ENCODE results near the gene RABGAP1. TPM values are rescaled to one million over a fixed set of nuclear protein-coding genes. Genes with fewer than 3 reads are reported as not detected.
A peak's percentile ranks its signal among the peaks of the same experiment; 100 is the strongest.

The RABGAP1 gene
- total RNA-seq, 3 donors from 2014 or later: 49.1 to 93.4 (median 77.7) TPM

DNA sequence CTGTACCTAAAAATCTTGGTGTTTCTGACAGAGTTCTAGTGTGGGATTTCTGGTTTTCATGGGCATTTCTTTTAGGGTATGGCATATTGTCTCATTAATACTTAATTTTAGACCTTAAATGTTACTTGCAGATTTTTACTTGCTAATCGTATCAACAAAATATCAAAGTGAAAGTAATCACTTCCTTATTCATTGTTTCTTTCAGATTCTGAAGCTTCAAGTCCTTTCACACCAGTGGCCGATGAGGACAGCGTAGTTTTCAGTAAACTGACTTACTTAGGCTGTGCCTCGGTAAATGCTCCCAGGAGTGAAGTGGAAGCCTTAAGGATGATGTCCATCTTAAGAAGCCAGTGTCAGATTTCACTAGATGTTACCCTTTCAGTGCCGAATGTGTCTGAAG lies 45.2 kb downstream of the RABGAP1 start:
- Histone ChIP-seq H3K4me1 (no peaks in the 10 kb centered on the region), H3K4me3 (no peak overlapping the region), H3K27ac (no peak overlapping the region), H3K9me3 (no peaks in the 10 kb centered on the region), H3K36me3 (no peaks in the 10 kb centered on the region), H3K27me3 (no peaks in the 10 kb centered on the region)
- intact Hi-C loops (cut with DNase I; ENCODE audit: low total_unique reads): no loop called here
- TF ChIP-seq POLR2AphosphoS5 (IDR thresholded peaks at IDR 0.05) (no peak), POLR2A (IDR thresholded peaks at IDR 0.05) (no peak)
- TF ChIP-seq, protein P1, sequence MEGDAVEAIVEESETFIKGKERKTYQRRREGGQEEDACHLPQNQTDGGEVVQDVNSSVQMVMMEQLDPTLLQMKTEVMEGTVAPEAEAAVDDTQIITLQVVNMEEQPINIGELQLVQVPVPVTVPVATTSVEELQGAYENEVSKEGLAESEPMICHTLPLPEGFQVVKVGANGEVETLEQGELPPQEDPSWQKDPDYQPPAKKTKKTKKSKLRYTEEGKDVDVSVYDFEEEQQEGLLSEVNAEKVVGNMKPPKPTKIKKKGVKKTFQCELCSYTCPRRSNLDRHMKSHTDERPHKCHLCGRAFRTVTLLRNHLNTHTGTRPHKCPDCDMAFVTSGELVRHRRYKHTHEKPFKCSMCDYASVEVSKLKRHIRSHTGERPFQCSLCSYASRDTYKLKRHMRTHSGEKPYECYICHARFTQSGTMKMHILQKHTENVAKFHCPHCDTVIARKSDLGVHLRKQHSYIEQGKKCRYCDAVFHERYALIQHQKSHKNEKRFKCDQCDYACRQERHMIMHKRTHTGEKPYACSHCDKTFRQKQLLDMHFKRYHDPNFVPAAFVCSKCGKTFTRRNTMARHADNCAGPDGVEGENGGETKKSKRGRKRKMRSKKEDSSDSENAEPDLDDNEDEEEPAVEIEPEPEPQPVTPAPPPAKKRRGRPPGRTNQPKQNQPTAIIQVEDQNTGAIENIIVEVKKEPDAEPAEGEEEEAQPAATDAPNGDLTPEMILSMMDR (IDR thresholded peaks at IDR 0.05): no peak
- DNase-seq (ENCODE audit: low spot score in 2 of 2): no peak

DNA sequence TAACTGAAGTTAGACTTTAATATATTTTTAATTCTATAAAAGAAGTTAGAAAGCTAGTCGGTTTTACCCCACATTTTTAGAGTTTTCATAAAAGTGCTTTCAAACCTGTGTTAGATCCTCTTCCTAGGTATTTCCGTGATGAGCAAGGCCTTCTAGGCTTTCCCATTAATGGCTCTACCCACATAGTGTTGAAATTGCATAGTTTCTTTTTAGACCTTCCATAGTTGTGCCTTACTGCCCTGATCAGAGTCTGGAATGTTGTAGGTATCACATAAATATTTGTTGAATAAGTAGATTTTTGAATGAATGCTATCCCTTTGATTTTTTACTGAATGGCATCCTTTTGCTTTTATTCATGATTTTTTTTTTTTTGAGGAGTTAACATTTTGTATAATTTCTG lies 47.3 kb downstream of the RABGAP1 start:
- Histone ChIP-seq H3K27me3 (no peaks in the 10 kb centered on the region), H3K9me3 (no peaks in the 10 kb centered on the region), H3K4me3 (no peak overlapping the region), H3K4me1 (no peaks in the 10 kb centered on the region), H3K36me3 (no peaks in the 10 kb centered on the region), H3K27ac (no peak overlapping the region)
- no peak for TF ChIP-seq POLR2A (IDR thresholded peaks at IDR 0.05)
- no peak for TF ChIP-seq POLR2AphosphoS5 (IDR thresholded peaks at IDR 0.05)
- TF ChIP-seq, protein P1 (IDR thresholded peaks at IDR 0.05): no peak
- intact Hi-C loops (cut with DNase I; ENCODE audit: low total_unique reads): no loop called here
- no peak for DNase-seq (ENCODE audit: low spot score in 2 of 2)

DNA sequence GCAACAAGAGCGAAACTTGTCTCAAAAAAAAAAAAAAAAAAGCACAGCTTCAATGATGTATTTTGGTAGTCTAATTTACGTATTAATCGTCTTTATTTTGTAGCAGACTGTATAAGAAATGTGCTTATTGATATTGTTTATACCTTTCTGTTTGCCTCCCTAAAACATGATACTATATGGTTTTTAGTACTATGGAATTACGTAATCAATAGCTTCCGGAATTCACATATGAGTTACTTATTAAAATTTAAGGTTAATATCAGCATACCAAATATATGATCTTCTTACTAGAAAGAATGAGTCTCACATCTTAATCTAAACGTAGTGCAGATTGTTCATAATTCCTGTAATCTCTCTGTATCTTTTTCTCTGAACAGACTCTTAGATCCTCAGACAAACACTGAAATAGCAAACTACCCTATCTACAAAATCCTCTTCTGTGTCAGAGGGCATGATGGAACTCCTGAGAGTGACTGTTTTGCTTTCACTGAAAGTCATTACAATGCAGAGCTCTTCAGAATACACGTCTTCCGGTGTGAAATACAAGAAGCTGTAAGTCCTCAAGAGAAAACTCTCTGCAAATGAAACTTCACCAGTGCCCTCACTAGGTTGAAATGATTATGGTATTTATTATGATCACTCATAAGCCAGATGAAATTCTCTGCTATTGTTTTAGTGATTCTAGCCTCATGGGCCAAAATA lies 48.3 kb downstream of the RABGAP1 start:
- intact Hi-C loops (cut with DNase I; ENCODE audit: low total_unique reads): no loop called here
- H3K36me3 ChIP-seq: no peaks in the 10 kb centered on the region

DNA sequence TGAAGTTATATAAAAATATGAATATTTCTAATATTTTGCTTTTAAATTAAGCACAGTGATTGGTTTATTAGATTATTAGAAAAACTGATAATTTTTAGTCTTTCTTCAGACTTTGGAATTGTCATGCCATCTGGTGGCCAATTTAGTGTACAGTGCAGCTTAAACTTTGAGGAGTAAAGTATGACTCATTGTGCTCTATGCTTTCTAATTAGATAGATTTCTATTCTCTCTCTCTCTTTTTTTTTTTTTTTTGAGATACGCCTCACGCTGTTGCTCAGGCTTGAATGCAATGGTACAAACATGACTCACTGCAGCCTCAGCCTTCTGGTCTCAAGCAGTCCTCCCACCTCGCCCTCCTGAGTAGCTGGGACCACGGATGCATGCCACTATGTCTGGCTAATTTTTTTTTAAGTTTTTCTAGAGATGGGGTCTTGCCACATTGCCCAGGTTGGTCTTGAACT lies 50.6 kb downstream of the RABGAP1 start:
- intact Hi-C loops (cut with DNase I; ENCODE audit: low total_unique reads): no loop called here
- no peak overlapping the region for H3K4me3 ChIP-seq
- no peaks in the 10 kb centered on the region for H3K4me1 ChIP-seq
- no peak overlapping the region for H3K27ac ChIP-seq
- no peak for DNase-seq (ENCODE audit: low spot score in 2 of 2)
- no peaks in the 10 kb centered on the region for H3K27me3 ChIP-seq
- no peaks in the 10 kb centered on the region for H3K9me3 ChIP-seq
- TF ChIP-seq POLR2A (IDR thresholded peaks at IDR 0.05): no peak
- TF ChIP-seq, protein P1 (IDR thresholded peaks at IDR 0.05): peak; percentile 43 to 72 (median 44)
- TF ChIP-seq POLR2AphosphoS5 (IDR thresholded peaks at IDR 0.05): no peak
- H3K36me3 ChIP-seq: no peaks in the 10 kb centered on the region

More for the DNA sequence above, 48.3 kb downstream of the RABGAP1 start:
- no peak for DNase-seq (ENCODE audit: low spot score in 2 of 2)
- Histone ChIP-seq H3K9me3 (no peaks in the 10 kb centered on the region), H3K27ac (no peak overlapping the region), H3K4me3 (no peak overlapping the region), H3K4me1 (no peaks in the 10 kb centered on the region), H3K27me3 (no peaks in the 10 kb centered on the region)
- TF ChIP-seq POLR2AphosphoS5 (IDR thresholded peaks at IDR 0.05): no peak
- no peak for TF ChIP-seq POLR2A (IDR thresholded peaks at IDR 0.05)
- TF ChIP-seq, protein P1 (IDR thresholded peaks at IDR 0.05): no peak

DNA sequence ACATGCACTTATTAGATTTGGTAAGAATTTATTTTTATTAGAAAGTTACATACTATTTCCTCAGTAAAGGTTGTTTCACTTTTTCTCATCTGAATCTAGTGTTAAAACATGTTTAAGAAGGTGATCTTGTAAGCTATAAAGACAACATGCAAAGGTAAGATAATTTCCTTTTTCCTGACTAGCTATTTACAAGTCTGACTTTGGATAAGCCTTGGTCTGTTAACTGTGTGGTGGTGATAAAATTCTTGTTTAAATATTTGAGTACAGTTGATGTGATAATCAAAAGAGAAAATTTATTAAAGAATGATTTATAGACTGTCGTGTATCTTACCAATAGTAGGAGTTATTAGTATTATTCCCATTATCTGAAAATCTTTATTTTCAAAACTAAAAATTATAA lies 55.8 kb downstream of the RABGAP1 start:
- TF ChIP-seq POLR2AphosphoS5 (IDR thresholded peaks at IDR 0.05) (no peak), POLR2A (IDR thresholded peaks at IDR 0.05) (no peak)
- TF ChIP-seq, protein P1 (IDR thresholded peaks at IDR 0.05): no peak
- Histone ChIP-seq H3K27ac (no peak overlapping the region), H3K4me1 (no peaks in the 10 kb centered on the region), H3K4me3 (no peak overlapping the region), H3K36me3 (peaks cover 4% of the 10 kb centered on the region), H3K9me3 (no peaks in the 10 kb centered on the region), H3K27me3 (no peaks in the 10 kb centered on the region)
- intact Hi-C loops (cut with DNase I; ENCODE audit: low total_unique reads): no loop called here
- DNase-seq (ENCODE audit: low spot score in 2 of 2): no peak
